ENCODE measurements around the gene DLG2. TPM values are rescaled to one million over a fixed set of nuclear protein-coding genes. Genes with fewer than 3 reads are reported as not detected.
A peak's percentile ranks its signal among the peaks of the same experiment; 100 is the strongest.

Gene DLG2
- total RNA-seq, 1 donor from 2014 or later = 1.8 TPM

GRCh38 chr11:84524422-84525051 lies 1102.6 kb downstream of the DLG2 start:
- Mint-ChIP-seq H3K27ac (ENCODE audit: unreplicated experiment) (no peak overlapping the region), H3K9me3 (ENCODE audit: unreplicated experiment) (no peaks in the 10 kb centered on the region), H3K27me3 (ENCODE audit: low read depth, unreplicated experiment) (no peaks in the 10 kb centered on the region), H3K4me1 (ENCODE audit: low read depth, unreplicated experiment) (peaks cover 4% of the 10 kb centered on the region), H3K36me3 (ENCODE audit: low read depth, unreplicated experiment) (no peaks in the 10 kb centered on the region), H3K4me3 (ENCODE audit: unreplicated experiment) (no peak overlapping the region)
- no peaks in the 10 kb centered on the region for H3K79me2 ChIP-seq (ENCODE audit: insufficient read depth, low read length)
- H3K27me3 ChIP-seq (ENCODE audit: insufficient read depth, low read length) = no peaks in the 10 kb centered on the region
- H3K9me3 ChIP-seq (ENCODE audit: insufficient read depth, low read depth, low read length) = no peaks in the 10 kb centered on the region
- no peak overlapping the region for H3K9ac ChIP-seq (ENCODE audit: low read length)
- peak; percentile 63 for TF ChIP-seq CTCF (IDR thresholded peaks at IDR 0.05; ENCODE audit: insufficient read depth, low read depth, low read length)
- TF ChIP-seq EZH2 (IDR thresholded peaks at IDR 0.05; ENCODE audit: insufficient read depth, low read length) = no peak
- DNase-seq (ENCODE audit: low read depth) (peak; percentile 23), FAIRE-seq (no peak)
- no peaks in the 10 kb centered on the region for H3K4me1 ChIP-seq (ENCODE audit: insufficient read depth, low read length)
- H4K20me1 ChIP-seq (ENCODE audit: insufficient read depth, low read length) = no peaks in the 10 kb centered on the region
- H3K27ac ChIP-seq (ENCODE audit: low read depth, low read length) = no peak overlapping the region
- H3K4me2 ChIP-seq (ENCODE audit: low read length) = no peak overlapping the region
- H3K36me3 ChIP-seq (ENCODE audit: insufficient read depth, low read length) = no peaks in the 10 kb centered on the region
- no peak overlapping the region for H3K4me3 ChIP-seq (ENCODE audit: insufficient read depth, low read depth, low read length)
- no peak overlapping the region for H2AFZ ChIP-seq (ENCODE audit: low read depth, low read length)

GRCh38 chr11:84522331-84522730 lies 1104.8 kb downstream of the DLG2 start:
- no peaks in the 10 kb centered on the region for H3K27me3 Mint-ChIP-seq (ENCODE audit: low read depth, unreplicated experiment)
- Histone ChIP-seq H3K79me2 (ENCODE audit: insufficient read depth, low read length) (no peaks in the 10 kb centered on the region), H3K4me3 (ENCODE audit: insufficient read depth, low read depth, low read length) (no peak overlapping the region), H3K27me3 (ENCODE audit: insufficient read depth, low read length) (peaks cover 2% of the 10 kb centered on the region), H3K9me3 (ENCODE audit: insufficient read depth, low read depth, low read length) (no peaks in the 10 kb centered on the region), H3K9ac (ENCODE audit: low read length) (no peak overlapping the region), H4K20me1 (ENCODE audit: insufficient read depth, low read length) (no peaks in the 10 kb centered on the region), H3K4me1 (ENCODE audit: insufficient read depth, low read length) (no peaks in the 10 kb centered on the region), H3K4me2 (ENCODE audit: low read length) (no peak overlapping the region), H2AFZ (ENCODE audit: low read depth, low read length) (no peak overlapping the region), H3K36me3 (ENCODE audit: insufficient read depth, low read length) (no peaks in the 10 kb centered on the region), H3K27ac (ENCODE audit: low read depth, low read length) (no peak overlapping the region)
- no peak for TF ChIP-seq EZH2 (IDR thresholded peaks at IDR 0.05; ENCODE audit: insufficient read depth, low read length)
- H3K4me3 Mint-ChIP-seq (ENCODE audit: unreplicated experiment) = no peak overlapping the region
- H3K27ac Mint-ChIP-seq (ENCODE audit: unreplicated experiment) = no peak overlapping the region
- DNase-seq (ENCODE audit: low read depth) (peak; percentile 2), FAIRE-seq (no peak)
- peaks cover 4% of the 10 kb centered on the region for H3K4me1 Mint-ChIP-seq (ENCODE audit: low read depth, unreplicated experiment)
- no peaks in the 10 kb centered on the region for H3K36me3 Mint-ChIP-seq (ENCODE audit: low read depth, unreplicated experiment)
- no peaks in the 10 kb centered on the region for H3K9me3 Mint-ChIP-seq (ENCODE audit: unreplicated experiment)

GRCh38 chr11:84518631-84519183 lies 1108.4 kb downstream of the DLG2 start:
- Mint-ChIP-seq H3K9me3 (ENCODE audit: unreplicated experiment) (no peaks in the 10 kb centered on the region), H3K27me3 (ENCODE audit: low read depth, unreplicated experiment) (no peaks in the 10 kb centered on the region), H3K36me3 (ENCODE audit: low read depth, unreplicated experiment) (no peaks in the 10 kb centered on the region), H3K4me3 (ENCODE audit: unreplicated experiment) (no peak overlapping the region), H3K27ac (ENCODE audit: unreplicated experiment) (no peak overlapping the region), H3K4me1 (ENCODE audit: low read depth, unreplicated experiment) (peaks cover 4% of the 10 kb centered on the region)
- no peak overlapping the region for H2AFZ ChIP-seq (ENCODE audit: low read depth, low read length)
- H3K4me3 ChIP-seq (ENCODE audit: insufficient read depth, low read depth, low read length) = no peak overlapping the region
- no peaks in the 10 kb centered on the region for H4K20me1 ChIP-seq (ENCODE audit: insufficient read depth, low read length)
- H3K9me3 ChIP-seq (ENCODE audit: insufficient read depth, low read depth, low read length) = no peaks in the 10 kb centered on the region
- no peak for FAIRE-seq
- no peak overlapping the region for H3K9ac ChIP-seq (ENCODE audit: low read length)
- no peak overlapping the region for H3K4me2 ChIP-seq (ENCODE audit: low read length)
- H3K27me3 ChIP-seq (ENCODE audit: insufficient read depth, low read length) = peaks cover 2% of the 10 kb centered on the region
- H3K36me3 ChIP-seq (ENCODE audit: insufficient read depth, low read length) = no peaks in the 10 kb centered on the region
- H3K4me1 ChIP-seq (ENCODE audit: insufficient read depth, low read length) = no peaks in the 10 kb centered on the region
- TF ChIP-seq EZH2 (IDR thresholded peaks at IDR 0.05; ENCODE audit: insufficient read depth, low read length) (no peak), CTCF (IDR thresholded peaks at IDR 0.05; ENCODE audit: insufficient read depth, low read depth, low read length) (no peak)
- no peaks in the 10 kb centered on the region for H3K79me2 ChIP-seq (ENCODE audit: insufficient read depth, low read length)
- DNase-seq (ENCODE audit: low read depth) = no peak
- H3K27ac ChIP-seq (ENCODE audit: low read depth, low read length) = no peak overlapping the region
